ENCODE results near the gene TAS2R4.
A peak's percentile ranks its signal among the peaks of the same experiment; 100 is the strongest.
"Not testable (repeated sequence)": the region's sequence is repeated elsewhere in the genome, so short reads cannot be mapped to it uniquely, and the experiment has no call there.

TAS2R4 gene, protein sequence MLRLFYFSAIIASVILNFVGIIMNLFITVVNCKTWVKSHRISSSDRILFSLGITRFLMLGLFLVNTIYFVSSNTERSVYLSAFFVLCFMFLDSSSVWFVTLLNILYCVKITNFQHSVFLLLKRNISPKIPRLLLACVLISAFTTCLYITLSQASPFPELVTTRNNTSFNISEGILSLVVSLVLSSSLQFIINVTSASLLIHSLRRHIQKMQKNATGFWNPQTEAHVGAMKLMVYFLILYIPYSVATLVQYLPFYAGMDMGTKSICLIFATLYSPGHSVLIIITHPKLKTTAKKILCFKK

GRCh38 chr7:141776374-141776773 lies at the start of gene TAS2R4:
Gene TAS2R4, plus strand, starts transcription at chr7:141776674. Its CDS starts 1,815 bp downstream, at chr7:141778489.
- DNase-seq, result no peak

GRCh38 chr7:141729020-141729419 lies 47.5 kb upstream of the TAS2R4 start:
- no peak for DNase-seq

- no peak for DNase-seq
Measured at GRCh38 chr7:141731476-141732149, 44.9 kb upstream of the TAS2R4 start.

DNA sequence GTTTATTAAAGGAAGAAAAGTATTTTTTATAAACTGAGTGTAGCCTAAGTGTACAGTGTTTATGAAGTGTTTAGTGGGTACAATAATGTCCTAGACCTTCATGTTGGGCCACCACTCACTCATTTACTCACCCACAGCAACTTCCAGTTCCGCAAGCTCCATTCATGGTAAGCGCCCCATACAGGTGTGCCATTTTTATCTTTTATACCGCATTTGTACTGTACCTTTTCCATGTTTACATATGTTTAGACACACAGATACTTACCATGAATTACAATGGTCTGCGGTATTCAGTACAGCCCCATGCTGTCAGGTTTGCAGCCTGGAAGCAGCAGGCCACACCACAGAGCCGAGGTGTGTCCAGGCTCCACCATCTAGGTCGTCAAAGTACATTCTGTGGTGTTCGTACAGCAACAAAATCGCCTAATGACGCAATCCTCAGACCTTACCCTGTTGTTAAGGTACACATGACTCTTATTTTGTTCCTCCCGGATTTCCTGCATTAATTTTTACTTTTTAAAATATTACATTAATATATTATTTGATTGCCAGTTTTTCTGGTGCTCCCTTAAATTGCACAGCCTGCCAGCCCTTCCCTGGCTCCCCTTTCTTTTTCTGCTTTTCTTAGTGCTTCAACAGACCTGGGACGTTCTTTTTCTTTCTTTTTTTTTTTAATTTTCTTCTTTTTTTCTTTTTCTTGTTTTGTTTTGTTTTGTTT lies 39.2 kb upstream of the TAS2R4 start:
- no peak for DNase-seq

DNA sequence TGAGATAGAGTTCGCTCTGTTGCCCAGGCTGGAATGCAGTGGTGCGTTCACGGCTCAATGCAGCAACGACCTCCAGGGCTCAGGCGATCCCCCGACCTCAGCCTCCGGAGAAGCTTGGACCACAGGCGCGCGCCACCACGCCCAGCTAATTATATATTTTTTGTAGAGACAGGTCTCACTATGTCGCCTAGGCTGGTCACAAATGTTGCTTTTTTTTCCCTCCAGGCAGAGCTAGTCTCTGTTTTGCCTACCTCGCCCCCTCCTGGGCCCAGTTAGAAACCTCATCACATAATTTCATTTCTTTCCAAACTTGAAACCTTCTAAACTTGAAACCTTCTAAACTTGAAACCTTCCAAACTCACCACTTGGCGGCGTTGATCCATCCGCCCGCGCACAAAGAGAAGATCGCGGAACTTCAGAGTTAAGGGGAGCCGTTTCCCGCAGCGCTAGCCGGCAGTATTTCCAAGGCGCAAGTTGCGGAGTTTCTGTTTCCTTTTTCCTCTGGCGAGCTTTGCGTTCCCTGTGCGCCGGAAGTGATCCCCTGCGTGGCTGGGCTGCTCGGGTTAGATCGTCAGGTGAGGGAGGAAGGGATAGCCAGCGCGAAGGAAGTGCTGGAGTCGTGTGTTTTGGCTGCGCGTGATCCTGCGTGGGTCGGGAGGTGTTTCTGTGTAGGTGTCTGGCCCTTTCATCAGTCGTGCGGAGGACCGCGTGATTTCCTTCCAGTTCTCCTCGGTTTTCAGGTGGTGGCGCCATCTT lies 38.5 kb upstream of the TAS2R4 start, which contains the start of gene SSBP1:
SSBP1 (plus strand) TSS at position 523 of the 756 bp plus-strand sequence. CDS start 809 bp downstream, outside the sequence.
- peak; percentile 96 for DNase-seq

DNA sequence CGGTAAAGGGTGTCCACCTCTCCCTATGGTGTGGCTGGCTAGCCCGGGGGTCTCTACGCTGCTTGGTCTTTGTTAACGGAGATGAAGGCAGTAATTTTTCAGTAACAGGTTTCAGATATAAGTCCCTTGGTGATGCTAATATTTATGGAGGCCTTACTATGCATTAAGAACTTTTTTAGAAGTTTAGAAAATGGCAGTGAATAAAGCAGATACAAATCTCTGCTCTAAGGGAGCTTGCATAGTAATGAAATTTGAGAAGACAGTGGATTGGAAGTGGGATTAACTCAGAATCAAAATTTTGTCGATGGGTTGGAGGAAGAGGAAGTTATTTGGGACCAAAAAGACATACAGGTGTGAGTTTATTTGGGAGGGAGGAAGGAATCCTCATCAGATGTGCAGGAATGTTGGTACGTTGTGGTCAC lies 37.9 kb upstream of the TAS2R4 start:
- no peak for DNase-seq

- no peak for DNase-seq
Measured at GRCh38 chr7:141739250-141739649, 37.2 kb upstream of the TAS2R4 start.

DNA sequence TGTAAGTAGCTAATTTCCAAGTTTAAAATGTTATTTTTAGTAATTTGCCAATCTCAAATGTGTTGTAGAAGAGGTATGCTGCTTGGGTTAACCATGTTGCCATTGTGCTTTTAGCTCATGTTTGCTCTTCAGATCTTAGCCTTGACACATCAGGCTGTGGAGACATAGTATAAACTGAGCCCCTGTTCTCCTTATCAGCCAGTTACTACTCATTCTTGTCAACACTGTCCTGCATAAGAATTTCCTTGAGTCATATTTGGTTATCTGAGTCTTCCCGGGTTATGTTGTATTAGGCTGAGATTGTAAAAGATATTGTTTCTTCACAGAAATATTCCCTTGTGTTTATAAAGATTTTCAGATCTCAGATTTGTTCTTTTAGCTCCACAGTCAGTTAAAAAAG lies 34.2 kb upstream of the TAS2R4 start:
- no peak for DNase-seq

DNA sequence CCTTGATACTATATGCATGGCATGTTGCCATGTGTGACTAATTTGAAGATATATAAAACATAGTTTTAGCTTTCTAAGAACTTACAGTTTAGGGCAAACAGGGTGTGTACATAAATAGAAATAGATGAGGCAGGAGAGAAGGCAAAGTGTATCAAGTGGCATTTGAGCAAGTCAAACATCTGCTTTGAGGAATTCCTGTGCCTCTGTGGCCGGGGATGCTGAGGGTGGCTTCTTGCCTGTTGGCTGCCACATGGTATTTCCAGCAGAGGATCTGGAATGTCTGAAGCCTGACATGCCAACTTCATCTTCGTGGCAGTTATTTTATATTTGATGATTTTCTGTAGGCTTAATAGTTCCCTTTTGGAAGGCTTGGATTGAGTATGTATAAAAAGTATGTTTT lies 32.3 kb upstream of the TAS2R4 start:
- no peak for DNase-seq

GRCh38 chr7:141748396-141748795 lies 28.1 kb upstream of the TAS2R4 start:
- DNase-seq, result no peak

- DNase-seq, result not testable (repeated sequence)
Measured at GRCh38 chr7:141751904-141752303, 24.6 kb upstream of the TAS2R4 start.

DNA sequence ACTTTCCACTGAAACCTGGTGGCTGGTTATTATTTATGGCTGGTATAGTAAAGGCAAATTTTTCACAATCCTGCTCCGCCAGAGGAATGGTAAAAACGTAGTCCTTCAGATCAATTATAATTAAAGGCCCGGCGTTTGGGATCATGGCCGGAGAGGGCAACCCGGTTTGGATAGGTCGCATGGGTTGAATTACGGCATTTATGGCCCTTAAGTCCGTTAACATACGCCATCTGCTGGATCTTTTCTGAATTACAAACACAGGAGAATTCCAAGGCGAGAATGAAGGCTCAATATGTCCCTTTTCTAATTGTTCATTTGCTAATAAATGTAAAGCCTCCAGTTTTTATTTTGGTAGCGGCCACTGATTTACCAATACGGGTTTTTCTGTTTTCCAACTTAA lies 23.8 kb upstream of the TAS2R4 start:
- no peak for DNase-seq

DNA sequence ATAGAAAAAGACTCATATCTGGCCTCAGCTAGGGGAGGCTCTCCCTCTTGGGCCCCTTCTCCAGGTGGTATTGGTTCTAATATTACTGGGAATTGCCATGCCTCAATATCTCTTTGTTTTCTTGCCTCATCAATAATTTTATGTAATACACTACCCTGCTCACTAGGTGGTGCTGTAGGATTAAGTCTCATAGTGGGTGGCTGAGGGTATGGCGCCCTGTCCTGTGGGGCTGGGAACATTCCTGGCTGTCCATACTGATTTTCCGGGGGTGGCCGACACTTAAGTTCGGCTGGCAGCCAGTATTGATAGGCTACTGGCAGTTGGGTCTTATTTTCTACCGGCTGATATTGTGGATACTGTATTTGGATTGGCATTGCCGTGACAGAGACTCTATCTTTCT lies 21.5 kb upstream of the TAS2R4 start:
- DNase-seq, result no peak

DNA sequence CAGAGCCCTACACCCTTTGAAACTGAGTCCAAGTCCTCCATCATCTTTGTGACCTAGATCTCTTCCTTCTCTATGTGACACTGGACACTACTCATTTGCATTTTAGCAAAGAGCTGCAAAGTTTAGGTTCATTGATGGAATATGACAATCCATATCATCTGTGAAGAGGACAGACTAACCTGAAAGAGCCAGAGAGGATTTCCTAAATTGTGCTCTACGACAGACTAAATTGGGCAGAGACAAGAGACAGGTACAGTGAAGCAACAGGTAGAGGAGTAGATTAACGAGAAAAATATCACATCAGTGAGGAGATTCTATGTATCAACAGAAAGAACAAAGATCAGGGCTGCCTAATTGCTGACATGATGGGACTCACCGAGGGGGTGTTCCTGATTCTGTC lies 12.7 kb upstream of the TAS2R4 start, which contains the start of gene TAS2R3:
TAS2R3 (plus strand) TSS at position 301 of the 400 bp plus-strand sequence; CDS start at position 363, 62 bp downstream.
- no peak for DNase-seq

DNA sequence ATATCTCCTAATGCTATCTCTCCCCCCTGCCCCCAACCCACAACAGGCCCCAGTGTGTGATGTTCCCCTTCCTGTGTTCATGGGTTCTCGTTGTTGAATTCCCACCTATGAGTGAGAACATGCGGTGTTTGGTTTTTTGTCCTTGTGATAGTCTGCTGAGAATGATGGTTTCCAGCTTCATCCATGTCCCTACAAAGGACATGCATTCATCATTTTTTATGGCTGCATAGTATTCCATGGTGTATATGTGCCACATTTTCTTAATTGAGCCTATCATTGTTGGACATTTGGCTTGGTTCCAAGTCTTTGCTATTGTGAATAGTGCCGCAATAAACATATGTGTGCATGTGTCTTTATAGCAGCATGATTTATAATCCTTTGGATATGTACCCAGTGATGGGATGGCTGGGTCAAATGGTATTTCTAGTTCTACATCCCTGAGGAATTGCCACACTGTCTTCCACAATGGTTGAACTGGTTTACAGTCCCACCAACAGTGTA lies 6.3 kb upstream of the TAS2R4 start:
- DNase-seq, result not testable (repeated sequence)

- no peak for DNase-seq
Measured at GRCh38 chr7:141785706-141786552, 9.5 kb downstream of the TAS2R4 start.

DNA sequence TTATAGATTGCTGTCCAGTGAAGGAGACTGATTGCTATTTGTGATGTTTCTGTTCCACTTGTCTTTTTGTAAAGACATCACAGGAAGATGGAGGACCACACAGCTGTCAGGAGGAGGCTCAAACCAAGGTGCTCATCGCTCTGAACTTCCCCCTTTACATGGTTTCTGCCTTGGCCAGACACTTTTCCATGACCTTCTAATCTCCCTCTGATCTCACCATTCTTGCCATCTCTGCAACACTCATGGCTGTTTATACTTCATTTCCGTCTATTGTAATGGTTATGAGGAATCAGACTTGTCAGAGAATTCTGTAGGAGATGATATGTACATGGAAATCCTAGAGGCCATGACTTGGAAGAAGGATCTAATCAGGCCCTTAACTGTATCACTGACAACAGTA lies 11.8 kb downstream of the TAS2R4 start:
- DNase-seq, result no peak

DNA sequence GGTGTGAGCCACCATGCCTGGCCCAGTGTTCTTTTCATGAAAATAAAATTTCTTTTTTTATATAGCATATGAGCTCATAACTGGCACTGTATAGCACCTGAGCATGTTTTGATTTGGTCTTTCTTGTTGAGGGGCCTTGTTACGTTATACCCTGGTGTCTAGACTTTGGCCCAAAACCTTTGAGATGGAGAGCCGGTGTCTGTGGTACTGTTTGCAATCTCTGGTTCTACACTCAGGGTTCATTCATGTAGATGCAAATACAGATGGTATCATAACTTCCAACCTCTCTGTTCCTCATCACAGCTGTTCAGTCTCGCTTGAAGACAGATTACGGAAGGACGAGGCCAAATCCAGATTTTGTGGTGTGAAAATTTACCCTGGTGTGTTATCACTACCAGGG lies 13.4 kb downstream of the TAS2R4 start, which contains the start of gene TAS2R5:
TAS2R5 (plus strand) TSS at position 301 of the 400 bp plus-strand sequence. CDS start 145 bp downstream, outside the sequence.
- DNase-seq, result no peak

DNA sequence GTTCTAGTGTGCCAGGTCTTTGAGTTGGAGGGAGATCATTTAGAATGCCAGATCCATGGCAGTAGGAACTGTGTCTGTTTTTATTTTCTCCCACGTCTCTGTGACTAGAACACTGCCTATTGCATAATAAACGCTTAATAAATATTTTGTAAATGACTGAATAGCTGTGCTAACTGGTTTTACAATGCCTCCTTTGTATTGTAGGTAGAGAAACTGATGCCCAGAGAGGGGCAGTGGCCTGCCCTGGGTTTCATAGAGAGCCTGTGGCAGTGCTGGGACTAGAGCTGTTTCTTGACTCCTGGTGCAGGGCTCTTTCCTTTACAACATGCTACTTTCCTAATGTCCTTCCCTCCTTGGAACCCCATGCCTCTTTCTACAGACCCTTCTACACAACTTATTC lies 16.1 kb downstream of the TAS2R4 start:
- no peak for DNase-seq

GRCh38 chr7:141820067-141820466 lies 43.6 kb downstream of the TAS2R4 start:
- no peak for DNase-seq

DNA sequence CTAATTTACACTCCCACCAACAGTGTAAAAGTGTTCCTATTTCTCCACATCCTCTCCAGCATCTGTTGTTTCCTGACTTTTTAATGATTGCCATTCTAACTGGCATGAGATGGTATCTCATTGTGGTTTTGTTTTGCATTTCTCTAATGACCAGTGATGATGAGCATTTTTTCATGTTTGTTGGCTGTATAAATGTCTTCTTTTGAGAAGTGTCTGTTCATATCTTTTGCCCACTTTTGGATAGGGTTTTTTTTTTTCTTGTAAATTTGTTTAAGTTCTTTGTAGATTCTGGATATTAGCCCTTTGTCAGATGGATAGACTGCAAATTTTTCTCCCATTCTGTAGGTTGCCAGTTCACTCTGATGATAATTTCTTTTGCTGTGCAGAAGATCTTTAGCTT lies 46.0 kb downstream of the TAS2R4 start:
- not testable (repeated sequence) for DNase-seq

Measured in right hindlimb (tissue), 1 donor.